Measurements from ENCODE around the gene TADA1. TPM values are rescaled to one million over a fixed set of nuclear protein-coding genes. Genes with fewer than 3 reads are reported as not detected.

TADA1 gene, protein sequence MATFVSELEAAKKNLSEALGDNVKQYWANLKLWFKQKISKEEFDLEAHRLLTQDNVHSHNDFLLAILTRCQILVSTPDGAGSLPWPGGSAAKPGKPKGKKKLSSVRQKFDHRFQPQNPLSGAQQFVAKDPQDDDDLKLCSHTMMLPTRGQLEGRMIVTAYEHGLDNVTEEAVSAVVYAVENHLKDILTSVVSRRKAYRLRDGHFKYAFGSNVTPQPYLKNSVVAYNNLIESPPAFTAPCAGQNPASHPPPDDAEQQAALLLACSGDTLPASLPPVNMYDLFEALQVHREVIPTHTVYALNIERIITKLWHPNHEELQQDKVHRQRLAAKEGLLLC
- 10 to 100 TPM in 2 of 4 donors, 1 to 10 TPM in 2; 7.1 to 17.1 (median 10.7) TPM for total RNA-seq

DNA sequence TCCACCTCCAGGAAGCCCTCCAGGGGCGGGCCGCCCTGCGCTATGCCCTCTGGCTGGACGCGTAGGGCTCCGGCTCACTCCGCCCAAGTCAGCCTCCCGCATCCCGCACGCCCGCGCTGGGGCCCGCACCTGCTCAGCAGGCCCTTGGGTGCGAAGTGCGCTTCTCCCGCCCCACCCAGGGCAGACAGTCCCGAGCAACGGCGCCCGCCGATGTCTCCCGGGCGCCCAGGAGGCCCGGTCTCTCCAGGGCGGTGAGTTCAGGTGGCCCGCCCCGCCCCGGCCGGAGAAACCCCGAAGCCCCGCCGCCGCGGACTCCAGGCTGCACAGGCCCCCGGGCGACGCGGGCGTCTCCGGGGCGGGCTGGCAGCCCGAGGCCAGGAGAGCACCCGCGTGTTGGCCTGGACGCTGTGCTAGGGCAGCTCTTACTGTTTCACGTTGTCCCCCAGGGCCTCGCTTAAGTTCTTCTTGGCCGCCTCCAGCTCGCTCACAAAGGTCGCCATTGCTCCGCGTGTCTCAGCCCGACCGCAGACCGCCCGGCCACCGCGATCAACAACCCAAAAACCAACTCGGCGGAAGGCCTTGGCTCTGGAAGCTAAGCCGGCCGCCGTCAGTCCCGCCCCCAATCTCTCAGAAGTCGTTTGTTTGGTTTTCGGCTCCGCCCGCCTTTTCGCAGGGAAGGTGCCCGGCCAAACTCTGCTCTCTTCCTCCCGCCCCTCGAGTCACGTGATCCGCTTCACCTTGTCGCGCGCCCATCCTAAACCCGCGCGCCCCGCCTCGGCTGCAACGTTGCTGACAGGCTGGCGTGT, at the start of gene TADA1:
TADA1 (minus strand) TSS at position 531 of the 806 bp plus-strand sequence; CDS start at position 500, 31 bp downstream.
- WGBS, 2 donors, result 0% methylated on average over 25 to 27 of the region's 84 CpGs
- Histone ChIP-seq H3K27ac (peak within 1 kb of the TSS; percentile 91 to 98 (median 94)), H3K9me3 (no peaks in the 10 kb centered on the region), H3K27me3 (no peaks in the 10 kb centered on the region), H3K4me3 (peak within 1 kb of the TSS; percentile 75 to 92 (median 82)), H3K4me1 (peaks cover 11 to 53% (median 18%) of the 10 kb centered on the region in 3 donors), H3K36me3 (no peaks in the 10 kb centered on the region)
- intact Hi-C loops (cut with DNase I), result no loop called here
- peak; percentile 90 for DNase-seq
- peak in 1 of 6 experiments; percentile 47 for TF ChIP-seq CTCF (IDR thresholded peaks at IDR 0.05)
- TF ChIP-seq POLR2A (IDR thresholded peaks at IDR 0.05), result peak in 3 of 4 donors; percentile 50 to 73 (median 63)

- WGBS, 2 donors, result 50 to 68% methylated on average over 3 of the region's 3 CpGs
- Histone ChIP-seq H3K36me3 (no peaks in the 10 kb centered on the region), H3K9me3 (no peaks in the 10 kb centered on the region), H3K4me3 (no peak overlapping the region), H3K4me1 (peaks cover 0 to 14% (median 2%) of the 10 kb centered on the region in 3 donors), H3K27me3 (peaks cover 0 to 31% (median 4%) of the 10 kb centered on the region in 4 donors), H3K27ac (no peak overlapping the region)
- TF ChIP-seq CTCF (IDR thresholded peaks at IDR 0.05), result no peak
- TF ChIP-seq POLR2A (IDR thresholded peaks at IDR 0.05), result no peak
- intact Hi-C loops (cut with DNase I), result no loop called here
- no peak for DNase-seq
These were observed 48.9 kb upstream of the TADA1 start for GRCh38 chr1:166924823-166925541.

GRCh38 chr1:166920561-166921475, 44.8 kb upstream of the TADA1 start:
- WGBS, 2 donors, result 31% methylated on average over 13 of the region's 113 CpGs; no CpG with 5 or more reads in 1 of the 2 donors
- Histone ChIP-seq H3K9me3 (no peaks in the 10 kb centered on the region), H3K4me1 (peaks cover 0 to 14% (median 2%) of the 10 kb centered on the region in 3 donors), H3K27me3 (peaks cover 0 to 65% (median 4%) of the 10 kb centered on the region in 4 donors), H3K4me3 (peak overlapping the region; percentile 17 to 62 (median 38)), H3K36me3 (no peaks in the 10 kb centered on the region), H3K27ac (no peak overlapping the region)
- TF ChIP-seq CTCF (IDR thresholded peaks at IDR 0.05), result no peak
- TF ChIP-seq POLR2A (IDR thresholded peaks at IDR 0.05), result no peak
- no peak for DNase-seq
- intact Hi-C loops (cut with DNase I), result no loop called here

- Histone ChIP-seq H3K4me1 (peaks cover 0 to 14% (median 2%) of the 10 kb centered on the region in 3 donors), H3K36me3 (no peaks in the 10 kb centered on the region), H3K9me3 (no peaks in the 10 kb centered on the region), H3K4me3 (no peak overlapping the region), H3K27me3 (peaks cover 0 to 65% (median 4%) of the 10 kb centered on the region in 4 donors), H3K27ac (no peak overlapping the region)
- DNase-seq, result no peak
- intact Hi-C loops (cut with DNase I), result no loop called here
- TF ChIP-seq CTCF (IDR thresholded peaks at IDR 0.05), result no peak
- TF ChIP-seq POLR2A (IDR thresholded peaks at IDR 0.05), result no peak
- 86 to 88% methylated on average over 2 of the region's 2 CpGs for WGBS, 2 donors
These were observed 42.9 kb upstream of the TADA1 start for GRCh38 chr1:166918956-166919316.

All from esophagus squamous epithelium (tissue), 5 donors.